DMS53 treated with DMSO at 0.1 percent for 48 hours (cell line): Measurements from ENCODE around the gene FBXO11.
"Not testable (repeated sequence)": the region's sequence is repeated elsewhere in the genome, so short reads cannot be mapped to it uniquely, and the experiment has no call there.

ENCODE experiments used
- DNase-seq: peaks from one replicate; lab custom pipeline; 2025; ENCODE audit not compliant: unreplicated experiment; lab: John Stamatoyannopoulos, UW

The FBXO11 gene

GRCh38 chr2:47899915-47900816 is 6.1 kb downstream of the FBXO11 start:
- no peak for DNase-seq

- no peak for DNase-seq
Measured at GRCh38 chr2:47897883-47898731, 8.2 kb downstream of the FBXO11 start.

GRCh38 chr2:47897191-47897882 is 9.0 kb downstream of the FBXO11 start:
- not testable (repeated sequence) for DNase-seq

- no peak for DNase-seq
Measured at GRCh38 chr2:47896450-47896968, 9.8 kb downstream of the FBXO11 start.

- DNase-seq: no peak
Measured at GRCh38 chr2:47893771-47894170, 12.5 kb downstream of the FBXO11 start.

GRCh38 chr2:47892338-47892730 is 14.0 kb downstream of the FBXO11 start:
- no peak for DNase-seq

GRCh38 chr2:47891369-47892337 is 14.6 kb downstream of the FBXO11 start:
- DNase-seq: no peak

- no peak for DNase-seq
Measured at GRCh38 chr2:47890711-47891368, 15.5 kb downstream of the FBXO11 start.

GRCh38 chr2:47888581-47889280 is 17.6 kb downstream of the FBXO11 start:
- no peak for DNase-seq

- DNase-seq: no peak
Measured at GRCh38 chr2:47876912-47877311, 29.4 kb downstream of the FBXO11 start.

- no peak for DNase-seq
Measured at GRCh38 chr2:47872941-47873340, 33.4 kb downstream of the FBXO11 start.

GRCh38 chr2:47870641-47871540 is 35.4 kb downstream of the FBXO11 start:
- DNase-seq: no peak

GRCh38 chr2:47869859-47870595 is 36.3 kb downstream of the FBXO11 start:
- DNase-seq: no peak

GRCh38 chr2:47868611-47869352 is 37.5 kb downstream of the FBXO11 start:
- no peak for DNase-seq

GRCh38 chr2:47867205-47867604 is 39.1 kb downstream of the FBXO11 start:
- no peak for DNase-seq

GRCh38 chr2:47864566-47864965 is 41.7 kb downstream of the FBXO11 start:
- no peak for DNase-seq
